ENCODE data around the gene CYP46A1. TPM values are rescaled to one million over a fixed set of nuclear protein-coding genes. Genes with fewer than 3 reads are reported as not detected.

The CYP46A1 gene
- total RNA-seq, 2 donors from 2014 or later, result 0.15 to 0.29 TPM

- peaks cover 2% of the 10 kb centered on the region for H3K36me3 Mint-ChIP-seq (ENCODE audit: low read depth)
- H3K4me3 Mint-ChIP-seq, result peak overlapping the region; percentile 72
- peaks cover 2% of the 10 kb centered on the region for H3K4me1 Mint-ChIP-seq
- DNase-seq, result peak in 2 of 3 donors; percentile 1 to 5
- no peak overlapping the region for H3K27ac Mint-ChIP-seq
- no peak for ATAC-seq
- H3K27me3 Mint-ChIP-seq, result peaks cover 53% of the 10 kb centered on the region
- H3K9me3 ChIP-seq (ENCODE audit: control insufficient read depth, low read length, poor library complexity, severe bottlenecking), result no peaks in the 10 kb centered on the region
Measured at GRCh38 chr14:99730876-99731546, 46.9 kb downstream of the CYP46A1 start.

- ATAC-seq, result no peak
- H3K4me3 Mint-ChIP-seq, result no peak overlapping the region
- DNase-seq, result peak in 2 of 3 donors; percentile 1 to 10
- peaks cover 2% of the 10 kb centered on the region for H3K4me1 Mint-ChIP-seq
- peaks cover 2% of the 10 kb centered on the region for H3K36me3 Mint-ChIP-seq (ENCODE audit: low read depth)
- no peak overlapping the region for H3K27ac Mint-ChIP-seq
- no peaks in the 10 kb centered on the region for H3K9me3 ChIP-seq (ENCODE audit: control insufficient read depth, low read length, poor library complexity, severe bottlenecking)
- peaks cover 55% of the 10 kb centered on the region for H3K27me3 Mint-ChIP-seq
Measured at GRCh38 chr14:99731547-99732435, 47.7 kb downstream of the CYP46A1 start.

- H3K4me1 Mint-ChIP-seq, result peaks cover 2% of the 10 kb centered on the region
- H3K27ac Mint-ChIP-seq, result no peak overlapping the region
- H3K9me3 ChIP-seq (ENCODE audit: control insufficient read depth, low read length, poor library complexity, severe bottlenecking), result no peaks in the 10 kb centered on the region
- peak in 1 of 3 donors; percentile 3 for DNase-seq
- H3K4me3 Mint-ChIP-seq, result no peak overlapping the region
- ATAC-seq, result no peak
- peaks cover 55% of the 10 kb centered on the region for H3K27me3 Mint-ChIP-seq
- peaks cover 2% of the 10 kb centered on the region for H3K36me3 Mint-ChIP-seq (ENCODE audit: low read depth)
Measured at GRCh38 chr14:99732436-99733210, 48.5 kb downstream of the CYP46A1 start.

GRCh38 chr14:99733211-99733539 lies 49.1 kb downstream of the CYP46A1 start:
- H3K9me3 ChIP-seq (ENCODE audit: control insufficient read depth, low read length, poor library complexity, severe bottlenecking), result no peaks in the 10 kb centered on the region
- Mint-ChIP-seq H3K4me1 (peaks cover 2% of the 10 kb centered on the region), H3K27me3 (peaks cover 56% of the 10 kb centered on the region), H3K27ac (no peak overlapping the region), H3K36me3 (ENCODE audit: low read depth) (peaks cover 2% of the 10 kb centered on the region), H3K4me3 (no peak overlapping the region)
- DNase-seq (peak in 1 of 3 donors; percentile 1), ATAC-seq (no peak)

GRCh38 chr14:99733540-99734405 lies 49.7 kb downstream of the CYP46A1 start:
- Mint-ChIP-seq H3K27me3 (peaks cover 57% of the 10 kb centered on the region), H3K27ac (no peak overlapping the region), H3K4me1 (peaks cover 2% of the 10 kb centered on the region), H3K36me3 (ENCODE audit: low read depth) (peaks cover under 1% of the 10 kb centered on the region), H3K4me3 (no peak overlapping the region)
- DNase-seq, result peak in 1 of 3 donors; percentile 1
- ATAC-seq, result no peak
- H3K9me3 ChIP-seq (ENCODE audit: control insufficient read depth, low read length, poor library complexity, severe bottlenecking), result no peaks in the 10 kb centered on the region

- H3K9me3 ChIP-seq (ENCODE audit: control insufficient read depth, low read length, poor library complexity, severe bottlenecking), result no peaks in the 10 kb centered on the region
- Mint-ChIP-seq H3K27me3 (peaks cover 60% of the 10 kb centered on the region), H3K4me1 (peaks cover 2% of the 10 kb centered on the region), H3K36me3 (ENCODE audit: low read depth) (no peaks in the 10 kb centered on the region), H3K27ac (no peak overlapping the region), H3K4me3 (no peak overlapping the region)
- no peak for ATAC-seq
- DNase-seq, result no peak
Measured at GRCh38 chr14:99734406-99735051, 50.4 kb downstream of the CYP46A1 start.

- H3K27me3 Mint-ChIP-seq, result peaks cover 65% of the 10 kb centered on the region
- no peak for DNase-seq
- ATAC-seq, result no peak
Measured at GRCh38 chr14:99735189-99736135, 51.4 kb downstream of the CYP46A1 start.

GRCh38 chr14:99736603-99737371 lies 52.7 kb downstream of the CYP46A1 start:
- DNase-seq (no peak), ATAC-seq (no peak)
- Mint-ChIP-seq H3K36me3 (ENCODE audit: low read depth) (no peaks in the 10 kb centered on the region), H3K4me1 (peaks cover 2% of the 10 kb centered on the region), H3K4me3 (no peak overlapping the region), H3K27ac (no peak overlapping the region), H3K27me3 (peaks cover 76% of the 10 kb centered on the region)
- H3K9me3 ChIP-seq (ENCODE audit: control insufficient read depth, low read length, poor library complexity, severe bottlenecking), result no peaks in the 10 kb centered on the region

More at GRCh38 chr14:99735189-99736135, 51.4 kb downstream of the CYP46A1 start:
- no peaks in the 10 kb centered on the region for H3K9me3 ChIP-seq (ENCODE audit: control insufficient read depth, low read length, poor library complexity, severe bottlenecking)
- no peak overlapping the region for H3K27ac Mint-ChIP-seq
- no peaks in the 10 kb centered on the region for H3K36me3 Mint-ChIP-seq (ENCODE audit: low read depth)
- peak overlapping the region; percentile 49 for H3K4me3 Mint-ChIP-seq
- H3K4me1 Mint-ChIP-seq, result peaks cover 2% of the 10 kb centered on the region

- DNase-seq (no peak), ATAC-seq (no peak)
- peaks cover 2% of the 10 kb centered on the region for H3K36me3 Mint-ChIP-seq (ENCODE audit: low read depth)
- peaks cover 79% of the 10 kb centered on the region for H3K27me3 Mint-ChIP-seq
- no peak overlapping the region for H3K27ac Mint-ChIP-seq
- peaks cover 2% of the 10 kb centered on the region for H3K4me1 Mint-ChIP-seq
- H3K4me3 Mint-ChIP-seq, result no peak overlapping the region
- H3K9me3 ChIP-seq (ENCODE audit: control insufficient read depth, low read length, poor library complexity, severe bottlenecking), result no peaks in the 10 kb centered on the region
Measured at GRCh38 chr14:99737451-99737951, 53.4 kb downstream of the CYP46A1 start.

GRCh38 chr14:99737956-99738667 lies 54.0 kb downstream of the CYP46A1 start:
- peaks cover 79% of the 10 kb centered on the region for H3K27me3 Mint-ChIP-seq
- DNase-seq (no peak), ATAC-seq (no peak)
- H3K9me3 ChIP-seq (ENCODE audit: control insufficient read depth, low read length, poor library complexity, severe bottlenecking), result no peaks in the 10 kb centered on the region
- no peak overlapping the region for H3K27ac Mint-ChIP-seq
- H3K36me3 Mint-ChIP-seq (ENCODE audit: low read depth), result peaks cover 2% of the 10 kb centered on the region
- peaks cover 2% of the 10 kb centered on the region for H3K4me1 Mint-ChIP-seq
- no peak overlapping the region for H3K4me3 Mint-ChIP-seq
